Gastrocnemius medialis (tissue), 4 donors: Measurements from ENCODE around the gene IFNA7.

Experiments used
- CTCF ChIP-seq, 5 experiments: fragments of 450-650 bp in 3 of 5; fragments of 200-600 bp in 2 of 5; sonication (generic) in 2 of 5; IDR thresholded peaks in 4 of 5; conservative IDR thresholded peaks in 1 of 5; 1 replicate in 4 of 5; 2 replicates in 1 of 5; pipeline ENCODE4 v1.5.1; 2016 to 2019; ENCODE audit warnings: antibody characterized with exemption in 5 of 5, mild to moderate bottlenecking in 3 of 5, moderate library complexity in 3 of 5
- POLR2A ChIP-seq, 2 donors: fragments of 450-650 bp; IDR thresholded peaks; one replicate each; pipeline ENCODE4 v1.6.1; 2017; ENCODE audit warnings: antibody characterized with exemption in 2 of 2, mild to moderate bottlenecking in 2 of 2, moderate library complexity in 2 of 2

GRCh38 chr9:21165516-21165915 is 36.5 kb downstream of the IFNA7 start:
- TF ChIP-seq CTCF (IDR thresholded peaks at IDR 0.05 in 4 of 5, conservative IDR thresholded peaks at IDR 0.05 in 1 of 5): no peak
- TF ChIP-seq POLR2A (IDR thresholded peaks at IDR 0.05): no peak
